ENCODE results near the gene MPND.
A peak's percentile ranks its signal among the peaks of the same experiment; 100 is the strongest.

MPND gene

DNA sequence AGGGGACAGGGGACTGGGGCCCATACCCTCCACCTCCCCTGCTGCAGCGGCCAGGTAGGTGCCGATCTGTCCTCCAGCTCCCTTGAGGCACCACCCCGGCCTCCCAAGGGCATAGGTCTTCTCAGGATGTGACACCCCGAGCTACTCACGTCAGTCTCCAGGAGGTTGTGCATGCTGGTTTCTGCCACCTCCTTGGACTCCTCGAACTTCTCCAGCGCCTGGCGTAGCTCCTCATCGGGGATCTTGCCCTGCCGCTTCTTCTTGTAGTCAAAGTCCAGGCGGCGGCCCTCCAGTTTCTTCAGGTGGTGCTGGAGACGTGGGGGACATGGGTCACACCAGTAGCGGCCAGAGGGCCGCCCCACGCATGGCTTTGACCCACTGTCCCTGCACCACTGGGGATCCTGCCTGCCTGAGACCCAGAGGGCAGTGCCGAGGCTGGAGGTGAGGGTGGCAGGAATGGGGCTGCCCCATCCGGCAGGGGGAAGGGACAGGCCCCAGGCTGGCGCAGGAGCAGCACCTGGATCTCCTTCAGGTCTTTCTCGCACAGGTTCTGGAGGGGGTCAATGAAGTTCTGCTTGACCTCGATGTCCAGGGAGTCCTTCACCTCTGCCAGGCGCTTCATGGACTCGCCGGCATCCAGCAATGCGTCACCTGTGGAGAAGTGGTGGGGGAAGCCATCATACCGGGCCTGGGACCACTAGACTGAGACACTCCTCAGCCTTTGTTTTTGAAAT lies 20.4 kb downstream of the MPND start:
- Mint-ChIP-seq H3K27ac (no peak overlapping the region), H3K27me3 (no peaks in the 10 kb centered on the region), H3K4me3 (no peak overlapping the region), H3K4me1 (ENCODE audit: low read depth) (peaks cover 8% of the 10 kb centered on the region), H3K9me3 (ENCODE audit: low read depth) (no peaks in the 10 kb centered on the region), H3K36me3 (no peaks in the 10 kb centered on the region)

- no peaks in the 10 kb centered on the region for H3K27me3 Mint-ChIP-seq
- H3K36me3 Mint-ChIP-seq = no peaks in the 10 kb centered on the region
- no peaks in the 10 kb centered on the region for H3K9me3 Mint-ChIP-seq (ENCODE audit: low read depth)
- no peak overlapping the region for H3K27ac Mint-ChIP-seq
- H3K4me3 Mint-ChIP-seq = no peak overlapping the region
- H3K4me1 Mint-ChIP-seq (ENCODE audit: low read depth) = peaks cover 20% of the 10 kb centered on the region
These were observed 22.0 kb downstream of the MPND start for GRCh38 chr19:4365341-4365740.

GRCh38 chr19:4365791-4366665 lies 22.7 kb downstream of the MPND start:
- Mint-ChIP-seq H3K27me3 (no peaks in the 10 kb centered on the region), H3K4me3 (no peak overlapping the region), H3K9me3 (ENCODE audit: low read depth) (no peaks in the 10 kb centered on the region), H3K4me1 (ENCODE audit: low read depth) (peaks cover 26% of the 10 kb centered on the region), H3K36me3 (no peaks in the 10 kb centered on the region), H3K27ac (no peak overlapping the region)

DNA sequence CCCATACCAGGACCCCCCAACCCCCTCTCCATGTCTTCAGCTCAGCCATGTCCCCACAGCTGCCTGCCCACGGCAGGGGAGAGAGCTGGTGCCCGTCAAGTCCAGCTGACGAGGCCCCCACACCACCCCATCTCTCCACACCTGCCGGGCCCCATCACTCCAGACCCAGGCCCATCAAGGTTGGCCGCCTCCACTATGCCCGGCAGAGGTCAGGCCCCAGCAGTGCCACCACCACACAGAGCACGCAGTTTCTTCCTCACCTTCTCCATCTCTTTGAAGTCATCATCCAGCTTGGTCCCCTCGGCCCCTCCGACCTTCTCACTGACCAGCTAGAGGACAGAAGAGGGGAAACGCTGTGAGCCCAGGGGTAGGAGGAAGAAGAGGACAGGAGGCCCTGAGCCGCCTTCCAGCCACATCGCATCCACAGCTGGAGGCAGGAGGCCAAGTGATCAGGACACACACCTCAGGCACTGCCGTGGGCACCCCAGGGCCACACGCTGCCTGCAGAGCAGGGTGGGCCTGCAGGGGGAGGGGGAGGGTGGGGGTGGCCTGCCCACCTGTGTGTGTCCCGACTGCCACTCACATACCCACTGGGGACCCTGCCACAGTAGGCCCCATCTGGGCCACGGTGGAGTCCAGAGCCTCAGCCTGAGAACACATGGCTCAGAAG lies 23.4 kb downstream of the MPND start:
- Mint-ChIP-seq H3K36me3 (no peaks in the 10 kb centered on the region), H3K4me3 (no peak overlapping the region), H3K27ac (no peak overlapping the region), H3K9me3 (ENCODE audit: low read depth) (no peaks in the 10 kb centered on the region), H3K27me3 (no peaks in the 10 kb centered on the region), H3K4me1 (ENCODE audit: low read depth) (peaks cover 32% of the 10 kb centered on the region)

- Mint-ChIP-seq H3K4me3 (no peak overlapping the region), H3K27me3 (no peaks in the 10 kb centered on the region), H3K4me1 (ENCODE audit: low read depth) (peaks cover 34% of the 10 kb centered on the region), H3K27ac (no peak overlapping the region), H3K36me3 (no peaks in the 10 kb centered on the region), H3K9me3 (ENCODE audit: low read depth) (no peaks in the 10 kb centered on the region)
These were observed 24.0 kb downstream of the MPND start for GRCh38 chr19:4367336-4367723.

GRCh38 chr19:4367781-4368127 lies 24.4 kb downstream of the MPND start:
- H3K27ac Mint-ChIP-seq = peak overlapping the region; percentile 79
- H3K36me3 Mint-ChIP-seq = no peaks in the 10 kb centered on the region
- H3K9me3 Mint-ChIP-seq (ENCODE audit: low read depth) = no peaks in the 10 kb centered on the region
- H3K4me3 Mint-ChIP-seq = no peak overlapping the region
- H3K4me1 Mint-ChIP-seq (ENCODE audit: low read depth) = peaks cover 37% of the 10 kb centered on the region
- H3K27me3 Mint-ChIP-seq = no peaks in the 10 kb centered on the region

DNA sequence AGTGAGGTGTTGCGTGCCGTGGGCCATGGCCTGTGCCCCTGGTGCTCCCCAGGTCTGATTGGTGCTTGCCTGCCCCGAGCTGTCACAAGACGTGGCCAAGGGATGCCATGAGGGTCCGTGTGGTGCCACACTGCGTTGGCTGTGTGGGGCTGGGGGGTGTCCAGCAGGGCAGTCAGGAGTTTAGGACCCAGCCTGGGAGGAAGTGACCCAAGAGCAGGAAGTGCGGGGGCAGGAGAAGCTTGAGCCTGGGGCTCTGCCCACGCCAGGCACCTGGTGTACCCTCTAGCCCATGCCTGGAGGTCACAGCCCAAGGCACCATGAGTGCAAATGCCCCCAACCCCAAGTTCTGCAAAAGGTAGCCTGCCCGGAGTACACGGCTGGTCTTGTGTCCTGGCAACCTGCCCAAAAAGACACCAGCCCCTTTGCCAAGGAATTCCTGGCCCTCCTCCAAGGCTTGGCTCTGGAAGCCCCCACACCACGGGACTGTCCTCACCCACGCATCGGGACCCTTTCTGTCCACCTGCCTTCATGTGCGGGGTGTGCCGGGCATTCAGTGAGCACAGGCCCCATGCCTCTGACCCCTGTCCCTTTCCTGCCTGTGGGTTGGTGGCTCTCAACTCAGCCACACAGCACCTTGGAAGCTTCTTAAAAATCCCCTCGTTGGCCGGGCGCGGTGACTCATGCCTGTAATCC lies 24.9 kb downstream of the MPND start:
- Mint-ChIP-seq H3K36me3 (no peaks in the 10 kb centered on the region), H3K27ac (peak overlapping the region; percentile 92)

DNA sequence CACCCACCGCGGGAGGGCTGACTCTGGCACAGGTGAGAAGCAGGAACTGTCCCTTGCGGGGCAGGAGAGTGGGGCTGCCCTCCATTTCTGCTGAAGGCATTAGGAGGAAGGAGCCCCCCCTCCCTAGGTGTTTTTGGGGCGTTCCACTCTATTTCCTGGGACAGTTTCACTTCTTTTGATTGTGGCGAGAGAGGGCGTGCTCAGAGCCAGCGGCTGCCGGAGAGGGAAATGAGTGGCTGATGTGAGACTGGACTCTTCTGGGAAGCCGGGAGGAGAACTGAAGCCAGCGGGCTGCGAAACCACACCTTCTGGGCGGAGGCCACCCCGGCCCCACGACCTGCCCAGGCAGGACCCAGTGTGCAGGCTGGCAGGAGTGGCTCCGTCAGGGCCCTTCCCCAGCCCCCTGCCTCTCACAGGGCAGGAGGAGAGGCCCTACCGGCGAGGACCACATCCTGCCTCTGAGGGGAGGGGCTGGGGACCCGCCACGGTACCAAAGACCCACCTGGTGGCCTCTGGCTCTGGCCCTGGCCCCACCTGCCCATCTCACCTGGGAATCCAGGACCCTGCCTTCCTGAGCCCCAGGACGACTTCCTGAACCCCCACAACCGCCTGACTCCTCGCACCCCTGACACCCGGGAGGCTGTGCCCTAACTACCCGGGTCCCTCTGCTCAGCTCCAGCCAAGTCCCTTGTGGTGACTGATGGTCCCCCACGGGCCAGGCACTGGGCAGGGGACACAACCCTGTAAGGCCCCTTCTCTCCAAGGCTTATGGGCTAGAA lies 25.9 kb downstream of the MPND start:
- Mint-ChIP-seq H3K4me3 (peak overlapping the region; percentile 83), H3K27ac (peak overlapping the region; percentile 92), H3K27me3 (no peaks in the 10 kb centered on the region), H3K4me1 (ENCODE audit: low read depth) (peaks cover 42% of the 10 kb centered on the region), H3K36me3 (no peaks in the 10 kb centered on the region), H3K9me3 (ENCODE audit: low read depth) (no peaks in the 10 kb centered on the region)

More for the DNA sequence above, 24.9 kb downstream of the MPND start:
- Mint-ChIP-seq H3K27me3 (no peaks in the 10 kb centered on the region), H3K4me3 (no peak overlapping the region), H3K4me1 (ENCODE audit: low read depth) (peaks cover 38% of the 10 kb centered on the region), H3K9me3 (ENCODE audit: low read depth) (no peaks in the 10 kb centered on the region)

GRCh38 chr19:4369888-4370260 lies 26.5 kb downstream of the MPND start:
- peaks cover 42% of the 10 kb centered on the region for H3K4me1 Mint-ChIP-seq (ENCODE audit: low read depth)
- H3K9me3 Mint-ChIP-seq (ENCODE audit: low read depth) = no peaks in the 10 kb centered on the region
- H3K36me3 Mint-ChIP-seq = no peaks in the 10 kb centered on the region

DNA sequence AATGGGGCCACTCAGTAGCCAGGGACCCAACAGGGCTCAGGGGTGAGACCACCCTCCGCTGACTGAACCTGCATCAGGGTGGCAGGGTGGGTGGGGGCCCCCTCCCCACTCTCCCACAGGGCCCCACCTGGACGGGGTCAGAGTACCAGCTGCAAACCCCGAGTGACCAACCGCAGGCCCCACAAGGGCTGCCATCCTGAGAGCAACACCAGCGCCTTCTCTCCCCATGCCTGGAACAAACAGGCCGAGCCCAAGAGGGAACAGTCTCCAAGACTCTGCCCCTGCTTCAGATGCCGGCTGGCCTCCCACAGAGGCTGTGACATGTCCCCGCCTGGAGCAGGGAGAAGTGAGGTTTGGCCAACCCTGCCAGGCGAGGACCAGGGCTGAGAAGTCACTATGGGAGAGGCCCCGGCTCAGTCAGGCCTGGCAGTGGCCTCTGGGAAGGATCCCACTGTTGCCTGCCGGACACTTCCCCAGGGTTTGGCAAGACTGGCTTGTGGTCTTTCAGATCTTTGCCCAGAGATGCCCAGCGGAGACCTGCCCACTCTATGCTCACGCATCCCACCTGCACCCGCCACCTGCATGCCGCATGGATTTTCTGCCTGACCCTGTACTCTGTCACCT lies 27.2 kb downstream of the MPND start:
- Mint-ChIP-seq H3K27ac (peak overlapping the region; percentile 54), H3K36me3 (no peaks in the 10 kb centered on the region), H3K9me3 (ENCODE audit: low read depth) (no peaks in the 10 kb centered on the region), H3K4me3 (peak overlapping the region; percentile 38), H3K27me3 (no peaks in the 10 kb centered on the region), H3K4me1 (ENCODE audit: low read depth) (peaks cover 43% of the 10 kb centered on the region)

More at GRCh38 chr19:4369888-4370260, 26.5 kb downstream of the MPND start:
- no peaks in the 10 kb centered on the region for H3K27me3 Mint-ChIP-seq
- H3K27ac Mint-ChIP-seq = peak overlapping the region; percentile 92
- peak overlapping the region; percentile 83 for H3K4me3 Mint-ChIP-seq

DNA sequence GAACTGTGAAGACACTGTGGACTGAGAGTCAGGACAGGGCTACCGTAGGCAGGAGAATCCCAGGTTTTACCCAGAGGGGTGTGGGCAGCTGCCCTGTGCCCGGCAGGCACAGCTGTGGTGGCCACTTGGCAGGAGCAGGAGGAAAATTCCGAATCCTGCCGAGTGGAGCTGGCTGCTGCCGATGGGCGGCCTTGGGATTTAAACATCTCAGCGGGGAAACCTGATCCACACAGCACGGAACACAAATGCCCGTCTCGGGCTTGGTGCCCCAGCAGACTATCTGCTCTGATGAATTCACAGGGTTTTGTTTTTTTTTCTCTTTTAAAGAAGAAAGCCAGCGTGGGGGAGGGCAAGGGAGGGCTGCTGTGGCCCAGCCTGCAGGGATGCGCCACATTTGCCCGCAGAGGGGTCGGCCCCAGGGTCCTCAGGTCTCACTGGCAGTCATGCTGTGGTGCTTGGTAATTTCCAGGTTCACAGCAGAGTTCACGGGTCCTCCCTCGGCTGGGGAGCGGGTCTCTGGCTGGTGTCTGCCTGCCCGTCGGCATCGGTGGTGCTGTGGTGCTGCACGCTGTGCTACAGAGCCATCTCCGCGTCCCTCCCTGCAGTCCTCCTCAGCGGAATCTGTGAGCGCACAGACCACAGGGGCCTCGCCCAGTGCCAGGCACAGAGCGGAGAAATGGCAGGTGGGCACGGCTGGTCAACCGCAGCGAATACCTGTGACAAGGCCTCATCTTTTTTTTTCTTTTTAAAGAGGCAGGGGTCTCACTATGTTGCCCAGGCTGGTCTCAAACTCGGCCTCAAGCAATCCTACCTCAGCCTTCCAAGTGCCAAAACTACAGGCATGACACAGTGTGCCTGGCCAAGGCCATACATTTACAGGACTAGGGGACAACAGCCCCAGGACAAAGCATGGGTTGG lies 28.1 kb downstream of the MPND start:
- H3K4me1 Mint-ChIP-seq (ENCODE audit: low read depth) = peaks cover 53% of the 10 kb centered on the region
- H3K27me3 Mint-ChIP-seq = no peaks in the 10 kb centered on the region
- H3K27ac Mint-ChIP-seq = peak overlapping the region; percentile 50

DNA sequence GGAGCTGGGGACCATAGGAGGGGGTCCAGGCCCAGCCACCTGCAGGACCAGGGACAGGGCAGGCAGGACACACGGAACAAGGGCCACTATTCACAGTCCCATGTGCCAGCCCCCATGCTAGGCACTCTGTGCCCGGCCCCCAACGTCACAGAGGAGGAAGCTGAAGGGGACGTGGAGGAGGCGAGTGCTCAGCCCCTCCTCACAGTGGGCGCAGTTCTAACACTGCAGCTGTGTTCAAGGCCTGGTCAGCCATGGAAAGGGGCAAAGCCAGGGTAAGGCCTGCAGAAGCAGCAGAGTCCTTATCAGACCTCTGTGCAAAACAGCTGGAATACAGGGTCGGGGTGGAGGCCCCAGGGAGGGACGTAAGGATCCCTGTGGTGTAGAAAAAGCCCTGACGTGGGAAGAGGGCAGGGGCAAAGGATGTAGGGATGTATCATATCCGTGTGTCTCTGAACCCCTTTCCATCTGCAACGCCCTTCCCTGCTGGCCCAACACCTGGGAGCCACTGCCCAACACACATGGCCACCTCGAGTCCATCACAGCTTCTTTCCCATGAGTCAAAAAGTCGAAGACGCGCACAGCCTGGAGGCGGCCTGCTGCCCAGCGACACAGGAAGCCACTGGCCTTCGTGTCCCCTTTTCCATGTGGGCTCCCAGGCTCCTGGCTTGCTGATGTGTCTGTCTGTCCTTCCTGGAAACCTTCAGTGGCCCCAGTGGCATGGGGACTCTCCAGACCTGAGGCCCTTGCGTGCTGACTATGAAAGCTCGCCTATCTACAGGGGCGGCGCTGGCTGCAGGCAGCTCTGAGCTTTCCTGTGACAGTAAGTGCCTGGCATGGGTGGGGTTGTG lies 29.0 kb downstream of the MPND start:
- Mint-ChIP-seq H3K4me3 (no peak overlapping the region), H3K27me3 (no peaks in the 10 kb centered on the region), H3K4me1 (ENCODE audit: low read depth) (peaks cover 60% of the 10 kb centered on the region), H3K9me3 (ENCODE audit: low read depth) (no peaks in the 10 kb centered on the region), H3K36me3 (no peaks in the 10 kb centered on the region), H3K27ac (no peak overlapping the region)

More for the DNA sequence above, 28.1 kb downstream of the MPND start:
- no peak overlapping the region for H3K4me3 Mint-ChIP-seq
- H3K36me3 Mint-ChIP-seq = no peaks in the 10 kb centered on the region
- no peaks in the 10 kb centered on the region for H3K9me3 Mint-ChIP-seq (ENCODE audit: low read depth)
